ENCODE data around the gene BDKRB2.

- no peak for TF ChIP-seq POLR2A (IDR thresholded peaks at IDR 0.05)
- no peak for TF ChIP-seq CTCF (IDR thresholded peaks at IDR 0.05)
- no peak for TF ChIP-seq POLR2AphosphoS5 (IDR thresholded peaks at IDR 0.05)
These were observed 33.6 kb upstream of the BDKRB2 start for GRCh38 chr14:96170961-96171592.
